HepG2 (cell line): ENCODE measurements around the gene CALCB. TPM values are rescaled to one million over a fixed set of nuclear protein-coding genes. Genes with fewer than 3 reads are reported as not detected.
A peak's percentile ranks its signal among the peaks of the same experiment; 100 is the strongest.

Source experiments
- ATAC-seq: fragments of 200-7000 bp; cut with Tn5 transposase; 3 replicates; pipeline ENCODE4 v1.9.1; 2020; ENCODE audit warnings: mild to moderate bottlenecking, moderate library complexity
- BruUV-seq: library from RNA; stranded (reverse); fragments of 400-500 nt; replicated peaks from 2 replicates; lab custom pipeline; 2021; lab: Mats Ljungman, UMichigan
- CTCF ChIA-PET: fragments of 300-600 bp; formaldehyde crosslinking; extraction: SDS; loops from one replicate; lab custom pipeline; 2021; ENCODE audit warnings: low total read pairs, inconsistent platforms, low intra/inter-chr PET ratio; lab: Yijun Ruan, JAX
- POLR2A ChIA-PET: fragments of 350-600 bp; sonication (Branson Sonifier 250); formaldehyde crosslinking; loops from one replicate; lab custom pipeline; 2020; ENCODE audit warnings: antibody characterized with exemption, inconsistent platforms; lab: Yijun Ruan, JAX
- DNase-seq: peaks from one replicate; pipeline ENCODE4 v3.0.0-alpha.2; 2015; ENCODE audit warnings: low spot score
- FAIRE-seq: peaks from 3 replicates; lab custom pipeline; 2011; peaks lifted over from hg19 to GRCh38; lab: Jason Lieb, UNC
- H2AFZ ChIP-seq: one replicate; pipeline ENCODE4 v1.6.1; 2011; ENCODE audit warnings: low read length, inconsistent platforms
- H3K27ac ChIP-seq: fragments of 300-600 bp; 3 replicates; pipeline ENCODE4 v1.8.0; 2011; ENCODE audit warnings: mixed run types, mild to moderate bottlenecking, mixed read lengths, low read length, inconsistent platforms; ENCODE audit not compliant: insufficient read depth; ENCODE audit errors: extremely low read length
- H3K27me3 ChIP-seq, 2 experiments: fragments of 200-600 bp in 1 of 2; 2 replicates in 1 of 2; 3 replicates in 1 of 2; pipeline versions ENCODE4 v1.6.0 to v1.8.0; 2011; ENCODE audit warnings: low read length in 2 of 2, mild to moderate bottlenecking in 2 of 2, moderate library complexity in 2 of 2, inconsistent platforms in 1 of 2; ENCODE audit not compliant: insufficient read depth in 2 of 2, control insufficient read depth in 1 of 2
- H3K36me3 ChIP-seq, 2 experiments: fragments of 200-600 bp in 1 of 2; replicated peaks in 1 of 2; 2 replicates in 1 of 2; 3 replicates in 1 of 2; pipeline versions ENCODE4 v1.5.1 to v1.8.0; 2011; ENCODE audit warnings: low read length in 2 of 2, inconsistent platforms in 1 of 2; ENCODE audit not compliant: insufficient read depth in 2 of 2, control insufficient read depth in 1 of 2
- H3K4me1 ChIP-seq: 2 replicates; pipeline ENCODE4 v1.5.1; 2012; ENCODE audit warnings: low read length, inconsistent platforms; ENCODE audit not compliant: insufficient read depth
- H3K4me2 ChIP-seq: 2 replicates; pipeline ENCODE4 v1.6.0; 2011; ENCODE audit warnings: low read depth, low read length, inconsistent platforms
- H3K4me3 ChIP-seq, 3 experiments: fragments of 200-600 bp in 1 of 3; sonication (generic), shearing (Covaris generic) in 1 of 3; replicated peaks in 1 of 3; 2 replicates each; pipeline ENCODE4 v1.5.1; 2011 to 2016; ENCODE audit warnings: low read length in 3 of 3, inconsistent platforms in 2 of 3, low read depth in 2 of 3, mild to moderate bottlenecking in 2 of 3, control low read depth in 1 of 3, mixed read lengths in 1 of 3; ENCODE audit not compliant: insufficient read depth in 1 of 3
- H3K79me2 ChIP-seq: one replicate; pipeline ENCODE4 v1.6.1; 2011; ENCODE audit warnings: low read length, inconsistent platforms; ENCODE audit not compliant: insufficient read depth
- H3K9ac ChIP-seq: 2 replicates; pipeline ENCODE4 v1.6.0; 2011; ENCODE audit warnings: mild to moderate bottlenecking, low read depth, low read length, inconsistent platforms; ENCODE audit not compliant: insufficient read depth
- H3K9me3 ChIP-seq: 2 replicates; pipeline ENCODE4 v1.5.1; 2012; ENCODE audit warnings: mild to moderate bottlenecking, low read length
- H4K20me1 ChIP-seq: 2 replicates; pipeline ENCODE4 v1.6.0; 2011; ENCODE audit warnings: inconsistent platforms, mild to moderate bottlenecking, low read length, moderate library complexity; ENCODE audit not compliant: insufficient read depth
- ATF7-NPFF ChIP-seq: sonication (generic); formaldehyde crosslinking; IDR thresholded peaks from 2 replicates; pipeline ENCODE4 v1.8.1; 2023; ENCODE audit warnings: mild to moderate bottlenecking, low read depth, missing genetic modification reagents, moderate library complexity
- DNMT1 ChIP-seq: sonication (generic); formaldehyde crosslinking; IDR thresholded peaks from 2 replicates; pipeline ENCODE4 v1.5.1; 2020; ENCODE audit warnings: mild to moderate bottlenecking, missing genetic modification reagents
- E2F2 ChIP-seq: sonication (generic); formaldehyde crosslinking; IDR thresholded peaks from 2 replicates; pipeline ENCODE4 v1.4.0; 2020; ENCODE audit warnings: missing genetic modification reagents, borderline replicate concordance
- ELF4 ChIP-seq: sonication (generic); formaldehyde crosslinking; IDR thresholded peaks from 2 replicates; pipeline ENCODE4 v1.5.0; 2020; ENCODE audit warnings: missing genetic modification reagents, mild to moderate bottlenecking, moderate library complexity, borderline replicate concordance
- HNF4G ChIP-seq, 2 experiments: sonication (generic) in 1 of 2; formaldehyde crosslinking in 1 of 2; IDR thresholded peaks; 2 replicates each; pipeline versions ENCODE4 v1.4.0 to v1.6.1; 2011 to 2020; ENCODE audit warnings: borderline replicate concordance in 2 of 2, low read depth in 2 of 2, mild to moderate bottlenecking in 2 of 2, low read length in 1 of 2, missing genetic modification reagents in 1 of 2, moderate library complexity in 1 of 2
- NFE2 ChIP-seq: sonication (generic); formaldehyde crosslinking; IDR thresholded peaks from 2 replicates; pipeline ENCODE4 v1.4.0; 2020; ENCODE audit warnings: missing genetic modification reagents
- NFE2L2 ChIP-seq: fragments of 150-350 bp; IDR thresholded peaks from 2 replicates; pipeline ENCODE4 v1.6.1; 2014; ENCODE audit warnings: low read length
- ONECUT2 ChIP-seq: sonication (generic); formaldehyde crosslinking; IDR thresholded peaks from 2 replicates; pipeline ENCODE4 v1.4.0; 2020; ENCODE audit warnings: missing genetic modification reagents
- SRF ChIP-seq: IDR thresholded peaks from 2 replicates; pipeline ENCODE4 v1.6.1; 2011; ENCODE audit warnings: mild to moderate bottlenecking, low read depth, low read length, moderate library complexity
- TERF1 ChIP-seq: sonication (generic); formaldehyde crosslinking; IDR thresholded peaks from 2 replicates; pipeline ENCODE4 v1.8.0; 2022; ENCODE audit warnings: mild to moderate bottlenecking, missing genetic modification reagents, moderate library complexity
- ZBTB7A ChIP-seq: sonication (generic); formaldehyde crosslinking; IDR thresholded peaks from 2 replicates; pipeline ENCODE4 v1.8.0; 2022; ENCODE audit warnings: mild to moderate bottlenecking, missing genetic modification reagents
- ZFP36 ChIP-seq: fragments of 150-350 bp; IDR thresholded peaks from 2 replicates; pipeline ENCODE4 v1.6.1; 2018; ENCODE audit warnings: borderline replicate concordance, low read length, low read depth; ENCODE audit not compliant: partially characterized antibody
- ZNF263 ChIP-seq: sonication (generic); formaldehyde crosslinking; IDR thresholded peaks from 2 replicates; pipeline ENCODE4 v1.4.0; 2020; ENCODE audit warnings: missing genetic modification reagents
- ZNF432 ChIP-seq: sonication (generic); formaldehyde crosslinking; IDR thresholded peaks from 2 replicates; pipeline ENCODE4 v1.5.0; 2020; ENCODE audit warnings: missing genetic modification reagents, mild to moderate bottlenecking, borderline replicate concordance
- ZNF574 ChIP-seq: sonication (generic); formaldehyde crosslinking; IDR thresholded peaks from 2 replicates; pipeline ENCODE4 v1.4.0; 2020; ENCODE audit warnings: missing genetic modification reagents
- ZNF580 ChIP-seq: IDR thresholded peaks from 2 replicates; pipeline ENCODE4 v1.6.1; 2016; ENCODE audit warnings: low read depth, borderline replicate concordance
- ZNF776 ChIP-seq: sonication (generic); formaldehyde crosslinking; IDR thresholded peaks from 2 replicates; pipeline ENCODE4 v1.4.0; 2020; ENCODE audit warnings: mild to moderate bottlenecking, missing genetic modification reagents
- WGBS: methylation state at CpG from one replicate; pipeline ENCODE4 v1.1.6; 2017; ENCODE audit warnings: low lambda C conversion rate; 5-methylcytosine and 5-hydroxymethylcytosine counted together
- in situ Hi-C: cut with HindIII; loops from 2 replicates; pipeline ENCODE4 v1.10.0; 2017; ENCODE audit warnings: low pct_unique_long_range_greater_than_20kb; ENCODE audit not compliant: extremely low pct_ligation_motif_present
- intact Hi-C: fragments of 100-400 bp; cut with micrococcal nuclease; formaldehyde crosslinking; loops from one replicate; pipeline ENCODE4 v1.10.0; 2022; ENCODE audit not compliant: unreplicated experiment
- polyA plus RNA-seq, 8 experiments: library from polyadenylated mRNA; depleted of rRNA in 3 of 8; stranded (reverse) in 7 of 8; unstranded in 1 of 8; fragments of >200 nt; fragmentation: Illumina TruSeq in 4 of 8; extraction: Trizol in 4 of 8; gene quantifications; 2 replicates each; pipeline versions ENCODE4 v1.2.1 to v1.2.3, GENCODE V29; 2011 to 2016; ENCODE audit warnings: low read depth in 4 of 8, missing spikeins in 1 of 8, mixed read lengths in 1 of 8; ENCODE audit not compliant: insufficient read depth in 1 of 8
- total RNA-seq, 5 experiments: library from RNA; depleted of rRNA; stranded (reverse); fragments of >200 nt; fragmentation: Illumina TruSeq; extraction: Trizol; gene quantifications; 2 replicates each; pipeline ENCODE4 v1.2.3, GENCODE V29; 2016; ENCODE audit warnings: low read depth in 1 of 5

Gene CALCB
- total and polyA plus RNA-seq, 2 of the 13 experiments (the other 11 are each of a cell fraction or from before 2014, with no cell fraction given): not detected

- ChIA-PET POLR2A (no interaction called here), CTCF (interaction anchor here (0.7 to 2.1 kb wide), 2 partner anchors 104 to 166 kb away, joined by 3 to 11 read pairs; no protein-coding TSS in a partner anchor)
- H3K27me3 ChIP-seq: peaks cover 5 to 30% of the 10 kb centered on the region in 2 experiments; a peak in 4 of 5 replicates
- H3K4me2 ChIP-seq: peak overlapping the region; percentile 62
- H3K36me3 ChIP-seq: no peaks in the 10 kb centered on the region
- H3K4me3 ChIP-seq: peak overlapping the region in 1 of 3 experiments; percentile 24; a peak in 1 of 6 replicates
- H4K20me1 ChIP-seq: no peaks in the 10 kb centered on the region
- in situ Hi-C loops: no loop called here
- no peak overlapping the region for H2AFZ ChIP-seq
- no peaks in the 10 kb centered on the region for H3K79me2 ChIP-seq
- H3K9me3 ChIP-seq: no peaks in the 10 kb centered on the region
- peaks cover 12% of the 10 kb centered on the region for H3K4me1 ChIP-seq
- no peak overlapping the region for H3K27ac ChIP-seq
- peak; percentile 98 for ATAC-seq
- peak; percentile 62 for DNase-seq
- peak; percentile 70 for FAIRE-seq
- H3K9ac ChIP-seq: no peak overlapping the region
- intact Hi-C loops: loop anchor here (1.0 kb wide), 2 partner anchors 100 to 166 kb away; no protein-coding TSS in a partner anchor
- no TSS peak for BruUV-seq
- WGBS: 31% methylated on average over 17 of the region's 33 CpGs
- TF ChIP-seq ZBTB7A (CRISPR knock-in tag): 0 out of 2 replicates have a peak, but pooled peaks have one; percentile 48
- TF ChIP-seq DNMT1: no peak
- no peak for TF ChIP-seq HNF4G (IDR thresholded peaks at IDR 0.05; ENCODE audit: borderline replicate concordance, low read depth, low read length)
- no peak for TF ChIP-seq HNF4G (CRISPR knock-in tag; IDR thresholded peaks at IDR 0.05; ENCODE audit: borderline replicate concordance, low read depth)
- TF ChIP-seq ZNF432 (CRISPR knock-in tag): no peak
- no peak for TF ChIP-seq E2F2 (CRISPR knock-in tag)
- 0 out of 2 replicates have a peak, but pooled peaks have one; percentile 28 for TF ChIP-seq ZNF263 (CRISPR knock-in tag)
- no peak for TF ChIP-seq ZFP36
- no peak for TF ChIP-seq NFE2L2
- no peak for TF ChIP-seq SRF
- no peak for TF ChIP-seq ZNF776 (CRISPR knock-in tag)
- TF ChIP-seq NFE2 (CRISPR knock-in tag): no peak
- TF ChIP-seq ZNF580 (CRISPR knock-in tag): peak; percentile 40; the same call in 1 of the 2 replicates
- no peak for TF ChIP-seq ATF7-NPFF (CRISPR knock-in tag)
- TF ChIP-seq ZNF574 (CRISPR knock-in tag): peak; percentile 50
- TF ChIP-seq TERF1 (CRISPR knock-in tag): no peak
- TF ChIP-seq ELF4 (CRISPR knock-in tag): no peak
- TF ChIP-seq ONECUT2 (CRISPR knock-in tag): no peak
Measured at GRCh38 chr11:15074206-15075161, 1.1 kb downstream of the CALCB start.
